Measurements from ENCODE around the gene CEMIP.

The CEMIP gene

GRCh38 chr15:80785335-80785734 lies 6.2 kb downstream of the CEMIP start:
- no peak for DNase-seq
- no peaks in the 10 kb centered on the region for H3K36me3 ChIP-seq

GRCh38 chr15:80785811-80786354 lies 6.7 kb downstream of the CEMIP start:
- TF ChIP-seq CTCF (IDR thresholded peaks at IDR 0.05; ENCODE audit: low read depth, low read length): no peak
- no peak overlapping the region for H3K4me3 ChIP-seq (ENCODE audit: low read depth, low read length)
- no peaks in the 10 kb centered on the region for H3K9me3 ChIP-seq
- no peaks in the 10 kb centered on the region for H3K36me3 ChIP-seq
- H3K27me3 ChIP-seq: peaks cover 13% of the 10 kb centered on the region
- no peak for DNase-seq
- H3K4me1 ChIP-seq: no peaks in the 10 kb centered on the region

More at GRCh38 chr15:80785335-80785734, 6.2 kb downstream of the CEMIP start:
- H3K4me3 ChIP-seq (ENCODE audit: low read depth, low read length): no peak overlapping the region
- TF ChIP-seq CTCF (IDR thresholded peaks at IDR 0.05; ENCODE audit: low read depth, low read length): no peak
- no peaks in the 10 kb centered on the region for H3K9me3 ChIP-seq
- peaks cover 18% of the 10 kb centered on the region for H3K27me3 ChIP-seq
- H3K4me1 ChIP-seq: no peaks in the 10 kb centered on the region

- no peaks in the 10 kb centered on the region; the same call in 1 of the 2 replicates for H3K27me3 ChIP-seq
- H3K9me3 ChIP-seq: no peaks in the 10 kb centered on the region
- no peak for TF ChIP-seq CTCF (IDR thresholded peaks at IDR 0.05; ENCODE audit: low read depth, low read length)
- no peak for DNase-seq
- no peak overlapping the region for H3K4me3 ChIP-seq (ENCODE audit: low read depth, low read length)
- no peaks in the 10 kb centered on the region for H3K36me3 ChIP-seq
- no peaks in the 10 kb centered on the region for H3K4me1 ChIP-seq
Observed at GRCh38 chr15:80787316-80787715, 8.1 kb downstream of the CEMIP start.

- H3K9me3 ChIP-seq: no peaks in the 10 kb centered on the region
- no peak overlapping the region for H3K4me3 ChIP-seq (ENCODE audit: low read depth, low read length)
- TF ChIP-seq CTCF (IDR thresholded peaks at IDR 0.05; ENCODE audit: low read depth, low read length): no peak
- DNase-seq: no peak
- no peaks in the 10 kb centered on the region for H3K4me1 ChIP-seq
- H3K36me3 ChIP-seq: no peaks in the 10 kb centered on the region
- no peaks in the 10 kb centered on the region for H3K27me3 ChIP-seq
Observed at GRCh38 chr15:80788536-80788935, 9.4 kb downstream of the CEMIP start.

- DNase-seq: no peak
Observed at GRCh38 chr15:80789296-80789695, 10.1 kb downstream of the CEMIP start.

More at GRCh38 chr15:80789296-80789695, 10.1 kb downstream of the CEMIP start:
- Histone ChIP-seq H3K9me3 (no peaks in the 10 kb centered on the region), H3K4me1 (no peaks in the 10 kb centered on the region), H3K4me3 (ENCODE audit: low read depth, low read length) (no peak overlapping the region), H3K27me3 (no peaks in the 10 kb centered on the region), H3K36me3 (no peaks in the 10 kb centered on the region)
- TF ChIP-seq CTCF (IDR thresholded peaks at IDR 0.05; ENCODE audit: low read depth, low read length): no peak
